ENCODE results near the gene RMI2.

GRCh38 chr16:11328172-11329070 is 16.8 kb upstream of the RMI2 start:
- TF ChIP-seq, protein P1, sequence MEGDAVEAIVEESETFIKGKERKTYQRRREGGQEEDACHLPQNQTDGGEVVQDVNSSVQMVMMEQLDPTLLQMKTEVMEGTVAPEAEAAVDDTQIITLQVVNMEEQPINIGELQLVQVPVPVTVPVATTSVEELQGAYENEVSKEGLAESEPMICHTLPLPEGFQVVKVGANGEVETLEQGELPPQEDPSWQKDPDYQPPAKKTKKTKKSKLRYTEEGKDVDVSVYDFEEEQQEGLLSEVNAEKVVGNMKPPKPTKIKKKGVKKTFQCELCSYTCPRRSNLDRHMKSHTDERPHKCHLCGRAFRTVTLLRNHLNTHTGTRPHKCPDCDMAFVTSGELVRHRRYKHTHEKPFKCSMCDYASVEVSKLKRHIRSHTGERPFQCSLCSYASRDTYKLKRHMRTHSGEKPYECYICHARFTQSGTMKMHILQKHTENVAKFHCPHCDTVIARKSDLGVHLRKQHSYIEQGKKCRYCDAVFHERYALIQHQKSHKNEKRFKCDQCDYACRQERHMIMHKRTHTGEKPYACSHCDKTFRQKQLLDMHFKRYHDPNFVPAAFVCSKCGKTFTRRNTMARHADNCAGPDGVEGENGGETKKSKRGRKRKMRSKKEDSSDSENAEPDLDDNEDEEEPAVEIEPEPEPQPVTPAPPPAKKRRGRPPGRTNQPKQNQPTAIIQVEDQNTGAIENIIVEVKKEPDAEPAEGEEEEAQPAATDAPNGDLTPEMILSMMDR (IDR thresholded peaks at IDR 0.05; ENCODE audit: insufficient read depth, low read length, poor library complexity, severe bottlenecking): no peak
- no peak for TF ChIP-seq EZH2phosphoT487 (conservative IDR thresholded peaks at IDR 0.05; ENCODE audit: low read length)

Measured in SU-DHL-6 (cell line).